Measurements from ENCODE around the gene SLC25A22.

- TF ChIP-seq, protein P1, sequence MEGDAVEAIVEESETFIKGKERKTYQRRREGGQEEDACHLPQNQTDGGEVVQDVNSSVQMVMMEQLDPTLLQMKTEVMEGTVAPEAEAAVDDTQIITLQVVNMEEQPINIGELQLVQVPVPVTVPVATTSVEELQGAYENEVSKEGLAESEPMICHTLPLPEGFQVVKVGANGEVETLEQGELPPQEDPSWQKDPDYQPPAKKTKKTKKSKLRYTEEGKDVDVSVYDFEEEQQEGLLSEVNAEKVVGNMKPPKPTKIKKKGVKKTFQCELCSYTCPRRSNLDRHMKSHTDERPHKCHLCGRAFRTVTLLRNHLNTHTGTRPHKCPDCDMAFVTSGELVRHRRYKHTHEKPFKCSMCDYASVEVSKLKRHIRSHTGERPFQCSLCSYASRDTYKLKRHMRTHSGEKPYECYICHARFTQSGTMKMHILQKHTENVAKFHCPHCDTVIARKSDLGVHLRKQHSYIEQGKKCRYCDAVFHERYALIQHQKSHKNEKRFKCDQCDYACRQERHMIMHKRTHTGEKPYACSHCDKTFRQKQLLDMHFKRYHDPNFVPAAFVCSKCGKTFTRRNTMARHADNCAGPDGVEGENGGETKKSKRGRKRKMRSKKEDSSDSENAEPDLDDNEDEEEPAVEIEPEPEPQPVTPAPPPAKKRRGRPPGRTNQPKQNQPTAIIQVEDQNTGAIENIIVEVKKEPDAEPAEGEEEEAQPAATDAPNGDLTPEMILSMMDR (IDR thresholded peaks at IDR 0.05; ENCODE audit: low read depth, low read length) = no peak
- TF ChIP-seq EZH2phosphoT487 (IDR thresholded peaks at IDR 0.05; ENCODE audit: low read depth) = no peak
Measured at GRCh38 chr11:765802-766091, 32.3 kb downstream of the SLC25A22 start.

Data from OCI-LY3 (cell line).